Stimulated activated CD4-positive, alpha-beta T cell treated with anti-CD3 and anti-CD28 coated beads, Interleukin-12 subunit alpha, Interleukin-12 subunit beta, amount 100 ng/mL, for 48 hours (primary cell): ENCODE measurements around the gene MTMR12.

ENCODE experiments used
- DNase-seq, 3 donors: peaks; one replicate each; pipeline ENCODE4 v3.0.0-alpha.2; 2020; ENCODE audit warnings: low read depth in 2 of 3, low spot score in 1 of 3

The MTMR12 gene, protein sequence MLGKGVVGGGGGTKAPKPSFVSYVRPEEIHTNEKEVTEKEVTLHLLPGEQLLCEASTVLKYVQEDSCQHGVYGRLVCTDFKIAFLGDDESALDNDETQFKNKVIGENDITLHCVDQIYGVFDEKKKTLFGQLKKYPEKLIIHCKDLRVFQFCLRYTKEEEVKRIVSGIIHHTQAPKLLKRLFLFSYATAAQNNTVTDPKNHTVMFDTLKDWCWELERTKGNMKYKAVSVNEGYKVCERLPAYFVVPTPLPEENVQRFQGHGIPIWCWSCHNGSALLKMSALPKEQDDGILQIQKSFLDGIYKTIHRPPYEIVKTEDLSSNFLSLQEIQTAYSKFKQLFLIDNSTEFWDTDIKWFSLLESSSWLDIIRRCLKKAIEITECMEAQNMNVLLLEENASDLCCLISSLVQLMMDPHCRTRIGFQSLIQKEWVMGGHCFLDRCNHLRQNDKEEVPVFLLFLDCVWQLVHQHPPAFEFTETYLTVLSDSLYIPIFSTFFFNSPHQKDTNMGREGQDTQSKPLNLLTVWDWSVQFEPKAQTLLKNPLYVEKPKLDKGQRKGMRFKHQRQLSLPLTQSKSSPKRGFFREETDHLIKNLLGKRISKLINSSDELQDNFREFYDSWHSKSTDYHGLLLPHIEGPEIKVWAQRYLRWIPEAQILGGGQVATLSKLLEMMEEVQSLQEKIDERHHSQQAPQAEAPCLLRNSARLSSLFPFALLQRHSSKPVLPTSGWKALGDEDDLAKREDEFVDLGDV

GRCh38 chr5:32312595-32313332 lies at the start of gene MTMR12:
Gene MTMR12, minus strand, starts transcription at chr5:32312939. Its CDS starts 101 bp downstream, at chr5:32312838.
- DNase-seq, result peak; percentile 99 to 100 (median 100)

DNA sequence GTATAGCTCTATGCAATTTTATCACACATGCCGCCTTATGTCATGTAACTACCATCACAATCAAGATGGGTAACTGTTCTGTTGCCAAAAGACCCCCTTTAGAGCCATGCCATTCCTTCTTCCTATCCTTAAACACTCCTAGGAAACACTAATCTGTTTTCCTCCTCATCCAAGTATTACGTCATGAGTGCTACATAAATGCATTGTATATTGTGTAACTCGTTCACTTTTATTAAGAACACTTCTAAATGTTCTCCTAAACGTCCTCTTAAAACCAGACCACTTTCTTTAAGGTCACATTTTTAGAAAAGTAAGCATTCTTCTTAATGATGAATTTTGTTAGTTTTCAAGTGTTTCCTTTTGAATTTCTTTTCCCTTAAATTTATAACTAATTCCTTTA lies 49.8 kb upstream of the MTMR12 start:
- no peak for DNase-seq

DNA sequence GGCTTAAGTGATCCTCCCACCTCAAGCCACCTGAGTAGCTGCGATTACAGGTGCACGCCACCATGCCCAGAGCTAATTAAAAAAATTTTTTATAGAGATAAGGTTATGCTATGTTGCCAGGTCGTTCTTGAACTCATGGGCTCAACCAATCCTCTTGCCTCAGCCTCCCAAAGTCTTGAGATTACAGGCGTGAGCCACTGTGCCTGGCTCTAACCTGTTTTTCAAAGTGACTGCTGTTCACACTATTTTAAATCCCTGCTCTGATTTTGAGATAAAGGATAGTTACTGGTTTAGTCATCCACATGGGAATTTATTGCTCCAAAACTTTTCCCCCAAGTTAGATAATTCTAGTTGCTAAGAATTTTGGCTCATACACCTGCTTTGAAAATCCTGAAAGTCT lies 48.2 kb upstream of the MTMR12 start:
- no peak for DNase-seq

DNA sequence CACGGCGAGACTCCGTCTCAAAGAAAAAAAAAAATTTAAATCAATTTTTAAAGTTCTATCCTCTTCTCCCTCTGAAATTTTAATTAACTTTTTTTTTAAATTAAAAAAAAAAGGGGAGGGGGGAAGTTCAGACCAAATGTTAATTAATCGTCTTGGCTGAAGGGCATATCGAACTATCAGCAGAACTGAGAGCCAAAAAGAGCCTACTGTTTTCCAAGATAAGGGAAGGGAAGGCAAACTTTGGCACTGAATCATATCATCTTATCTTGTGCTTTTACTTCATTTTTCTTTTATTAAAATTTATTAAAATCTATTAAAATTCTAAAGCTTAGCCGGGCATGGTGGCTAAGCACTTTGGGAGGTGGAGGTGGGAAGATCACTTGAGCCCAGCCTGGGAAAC lies 45.9 kb upstream of the MTMR12 start:
- DNase-seq, result no peak

GRCh38 chr5:32357658-32358057 lies 44.9 kb upstream of the MTMR12 start:
- DNase-seq, result no peak

- no peak for DNase-seq
Observed at GRCh38 chr5:32355686-32356085, 42.9 kb upstream of the MTMR12 start.

- no peak for DNase-seq
Observed at GRCh38 chr5:32353420-32353819, 40.7 kb upstream of the MTMR12 start.

GRCh38 chr5:32352685-32353084 lies 39.9 kb upstream of the MTMR12 start:
- no peak for DNase-seq

DNA sequence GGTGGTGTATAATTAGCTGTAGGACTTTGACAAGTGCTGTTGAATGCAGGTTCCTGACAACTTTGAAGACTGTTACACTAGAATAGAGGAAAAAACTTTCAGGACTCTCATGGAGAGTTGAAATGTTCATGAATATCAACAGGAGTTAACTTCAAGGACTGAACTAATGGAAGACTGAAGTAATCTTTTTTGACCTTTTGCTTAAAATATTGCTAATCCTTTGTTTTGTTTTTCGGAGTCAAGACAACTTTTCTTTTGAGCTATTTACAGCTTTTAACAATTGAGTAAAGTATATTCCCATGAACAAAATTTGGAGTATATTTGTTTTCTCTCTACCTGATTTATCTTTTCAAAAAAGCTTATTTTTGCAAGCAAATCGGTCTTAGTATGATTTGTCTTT lies 34.1 kb upstream of the MTMR12 start:
- DNase-seq, result no peak

DNA sequence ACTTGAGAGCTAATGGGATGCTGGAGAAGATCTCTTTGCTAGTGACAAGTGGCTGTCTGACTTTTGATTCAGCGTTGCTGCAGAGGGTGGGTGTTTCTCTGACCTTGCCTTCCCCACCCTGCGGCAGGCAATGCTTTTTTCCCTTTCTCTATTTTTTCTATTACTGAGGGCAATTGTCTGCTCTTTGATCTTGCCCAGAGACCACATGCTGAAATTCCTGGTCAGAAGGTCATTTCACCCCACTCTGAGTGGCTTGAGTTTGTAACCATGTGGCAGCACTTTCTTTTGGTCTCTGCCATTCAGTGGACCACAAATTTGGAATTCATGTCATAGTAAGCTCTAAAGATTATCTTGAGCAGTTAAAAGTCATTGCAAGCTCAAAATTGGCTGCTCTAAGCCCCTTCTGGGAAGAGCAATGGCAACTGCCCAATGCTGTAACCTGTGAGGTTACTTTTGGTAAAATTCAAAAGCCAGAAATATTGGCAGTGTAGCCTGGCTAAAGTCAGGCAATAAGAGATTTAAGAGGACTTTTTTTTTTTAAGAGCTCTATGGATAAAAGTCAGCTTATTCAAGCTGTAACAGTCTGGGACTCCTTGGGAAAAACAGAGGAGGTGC lies 30.4 kb upstream of the MTMR12 start:
- DNase-seq, result no peak

- no peak for DNase-seq
Observed at GRCh38 chr5:32342656-32343055, 29.9 kb upstream of the MTMR12 start.

DNA sequence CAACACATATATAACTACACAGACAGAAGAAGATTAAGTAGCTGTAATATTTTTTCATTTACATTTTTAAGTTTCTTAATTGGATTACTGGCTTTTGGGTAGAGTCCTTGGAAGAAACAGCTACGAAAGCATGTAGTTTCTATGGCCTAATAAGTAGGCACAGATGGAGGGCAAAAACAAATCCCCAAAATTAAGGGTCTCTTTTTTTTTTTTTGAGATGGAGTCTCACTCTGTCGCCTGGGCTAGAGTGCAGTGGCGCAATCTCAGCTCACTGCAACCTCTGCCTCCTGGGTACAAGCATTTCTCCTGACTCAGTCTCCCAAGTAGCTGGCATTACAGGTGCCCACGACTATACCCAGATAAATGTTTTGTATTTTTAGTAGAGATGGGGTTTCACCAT lies 27.1 kb upstream of the MTMR12 start:
- no peak for DNase-seq

DNA sequence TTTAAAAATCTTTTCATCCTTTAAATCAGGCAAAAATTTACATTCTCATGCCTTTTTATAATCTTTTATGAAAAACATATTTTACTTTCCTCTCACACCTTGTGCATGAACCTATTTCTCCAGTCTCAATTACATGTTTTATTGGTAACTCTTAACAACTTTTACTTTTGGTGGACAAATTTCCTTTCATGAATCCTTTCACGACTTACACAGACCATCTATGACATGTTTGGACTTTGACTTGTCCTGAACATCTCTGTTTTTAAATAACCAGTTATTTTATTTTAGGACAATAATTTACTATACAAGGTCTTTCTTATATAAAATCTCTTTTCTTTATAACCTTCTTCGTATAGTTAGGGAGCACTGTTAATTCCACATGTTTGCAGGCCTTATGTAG lies 26.5 kb upstream of the MTMR12 start:
- peak in 1 of 3 donors; percentile 21 for DNase-seq

GRCh38 chr5:32332966-32333365 lies 20.2 kb upstream of the MTMR12 start:
- DNase-seq, result no peak

- no peak for DNase-seq
Observed at GRCh38 chr5:32332361-32332760, 19.6 kb upstream of the MTMR12 start.

GRCh38 chr5:32331935-32332274 lies 19.2 kb upstream of the MTMR12 start:
- DNase-seq, result no peak

GRCh38 chr5:32331217-32331934 lies 18.6 kb upstream of the MTMR12 start:
- no peak for DNase-seq

- no peak for DNase-seq
Observed at GRCh38 chr5:32330126-32330971, 17.6 kb upstream of the MTMR12 start.

- DNase-seq, result peak; percentile 29 to 64 (median 31)
Observed at GRCh38 chr5:32329395-32329834, 16.7 kb upstream of the MTMR12 start.
